GM19395 (cell line): ENCODE data around the gene IDI2.
"Not testable (repeated sequence)": the region's sequence is repeated elsewhere in the genome, so short reads cannot be mapped to it uniquely, and the experiment has no call there.

Experiments used
- ATAC-seq: cut with Tn5 transposase; IDR thresholded peaks from one replicate; pipeline ENCODE4 v1.9.1; 2021; ENCODE audit warnings: mild to moderate bottlenecking, moderate library complexity; ENCODE audit not compliant: unreplicated experiment

Gene IDI2

GRCh38 chr10:1009947-1010346 lies 15.7 kb downstream of the IDI2 start:
- not testable (repeated sequence) for ATAC-seq

- ATAC-seq: no peak
These were observed 16.6 kb downstream of the IDI2 start for GRCh38 chr10:1009071-1009494.

GRCh38 chr10:1007583-1007982 lies 18.1 kb downstream of the IDI2 start:
- no peak for ATAC-seq

DNA sequence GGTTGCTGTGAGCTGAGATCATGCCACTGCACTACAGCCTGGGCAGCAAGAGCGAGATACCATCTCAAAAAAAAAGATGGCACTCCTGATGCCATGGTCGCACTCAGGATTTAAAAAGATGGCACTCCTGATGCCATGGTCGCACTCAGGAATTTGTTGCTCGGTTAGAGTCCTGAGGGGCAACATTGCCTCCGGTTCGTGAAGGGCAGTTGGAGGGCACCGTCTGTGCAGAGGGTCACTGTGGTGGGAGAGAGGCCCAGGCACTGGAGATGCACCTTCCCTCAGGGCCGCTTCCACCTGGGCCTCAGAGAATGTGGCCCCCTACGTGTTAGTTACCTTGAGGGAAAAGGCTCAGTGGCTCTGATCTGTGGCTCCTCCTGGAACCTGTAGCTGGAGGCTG lies 19.1 kb downstream of the IDI2 start:
- no peak for ATAC-seq

GRCh38 chr10:1003884-1004670 lies 21.6 kb downstream of the IDI2 start:
- no peak for ATAC-seq

GRCh38 chr10:1002425-1003006 lies 23.1 kb downstream of the IDI2 start:
- no peak for ATAC-seq

GRCh38 chr10:997266-998022 lies 28.2 kb downstream of the IDI2 start:
- ATAC-seq: no peak

DNA sequence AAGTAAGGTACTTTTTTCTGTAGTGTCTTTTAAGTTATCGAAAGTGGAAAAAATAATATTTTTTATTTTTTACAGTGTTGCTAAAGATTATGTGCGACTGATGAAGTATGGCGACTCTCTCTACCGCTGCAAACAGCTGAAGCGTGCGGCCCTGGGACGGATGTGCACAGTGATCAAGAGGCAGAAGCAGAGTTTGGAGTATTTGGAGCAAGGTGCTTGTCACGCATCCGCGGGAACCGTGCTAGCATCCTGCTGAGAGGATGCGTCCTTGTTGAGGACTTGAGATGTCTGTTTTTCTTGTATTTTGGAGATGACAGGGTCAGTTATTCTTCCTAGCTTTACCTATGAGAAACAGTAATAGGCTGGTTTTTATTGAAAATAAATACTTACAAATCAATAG lies 29.6 kb downstream of the IDI2 start:
- no peak for ATAC-seq

- ATAC-seq: no peak
These were observed 30.1 kb downstream of the IDI2 start for GRCh38 chr10:995559-995926.

GRCh38 chr10:994836-995558 lies 30.7 kb downstream of the IDI2 start:
- ATAC-seq: no peak

DNA sequence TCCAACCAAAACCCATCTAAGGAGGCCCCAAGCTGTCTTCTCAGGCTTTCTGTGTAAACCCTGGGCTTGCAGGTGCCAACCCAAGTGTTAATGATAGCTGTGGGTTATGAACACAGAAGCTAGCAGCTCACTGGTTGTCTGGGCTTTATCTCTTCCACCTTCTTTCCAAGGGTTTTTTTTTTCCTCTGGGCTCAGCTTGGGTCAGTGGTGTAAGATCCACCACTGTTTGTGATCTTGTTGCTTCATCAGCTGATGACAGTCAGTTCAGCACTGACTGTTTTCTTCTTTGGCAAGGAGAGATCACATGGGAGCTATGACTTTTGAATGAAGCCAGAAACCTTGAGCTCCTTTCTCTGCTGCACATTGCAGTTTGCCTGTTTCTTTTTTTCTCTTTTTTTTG lies 32.8 kb downstream of the IDI2 start:
- ATAC-seq: no peak

GRCh38 chr10:992467-992866 lies 33.2 kb downstream of the IDI2 start:
- ATAC-seq: no peak

DNA sequence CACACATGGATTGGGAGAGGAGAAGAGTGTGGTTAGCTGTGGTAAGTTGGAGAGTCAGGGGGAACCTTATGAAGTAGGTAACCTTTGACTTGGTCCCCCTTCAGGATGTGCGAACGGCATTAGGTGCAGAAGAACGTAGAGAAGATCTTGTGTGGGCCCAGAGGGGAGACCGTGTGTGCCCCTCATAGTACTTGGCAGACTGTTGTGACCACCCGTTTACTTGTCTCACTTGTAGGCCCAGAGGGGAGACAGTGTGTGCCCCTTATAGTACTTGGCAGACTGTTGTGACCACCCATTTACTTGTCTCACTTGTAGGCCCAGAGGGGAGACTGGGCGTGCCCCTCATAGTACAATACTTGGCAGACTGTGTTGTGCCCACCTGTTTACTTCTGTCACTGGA lies 34.9 kb downstream of the IDI2 start:
- no peak for ATAC-seq

DNA sequence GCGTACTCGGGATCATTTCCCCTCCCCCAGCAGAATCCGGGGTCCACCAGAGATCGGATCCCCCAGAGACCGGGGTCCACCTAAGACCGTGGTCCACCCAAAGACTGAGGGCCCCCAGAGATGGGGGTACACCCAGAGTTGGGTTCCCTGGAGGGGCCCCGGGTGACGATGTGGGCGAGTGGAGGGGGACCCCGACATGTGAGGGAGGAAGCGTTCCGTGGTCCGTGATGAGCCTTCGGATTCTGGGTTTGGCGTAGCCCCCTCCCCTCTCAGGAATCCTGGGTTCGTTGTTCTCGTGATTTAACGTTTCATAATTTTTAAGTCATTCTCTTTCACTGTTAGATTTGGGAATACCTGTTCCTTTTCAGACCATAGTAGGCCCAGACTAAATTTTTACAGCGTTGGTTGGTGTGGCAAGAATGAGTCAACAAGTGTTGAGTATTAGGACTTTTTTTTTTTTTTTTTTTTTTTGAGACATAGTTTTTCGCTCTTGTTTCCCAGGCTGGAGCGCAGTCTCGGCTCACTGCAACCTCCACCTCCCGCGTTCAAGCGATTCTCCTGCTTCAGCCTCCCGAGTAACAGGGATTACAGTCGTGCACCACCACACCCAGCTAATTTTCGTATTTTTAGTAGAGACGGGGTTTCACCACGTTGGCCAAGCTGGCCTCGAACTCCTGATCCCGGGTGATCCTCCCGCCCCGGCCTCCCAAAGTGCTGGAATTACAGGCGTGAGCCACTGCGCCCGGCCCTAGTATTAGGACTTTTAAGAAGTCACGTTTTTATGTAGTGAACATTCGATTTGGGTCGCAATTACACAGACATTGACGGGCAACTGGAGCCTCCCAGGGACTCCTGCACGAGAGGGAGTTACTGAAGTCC lies 36.8 kb downstream of the IDI2 start:
- peak; percentile 20 for ATAC-seq

- peak; percentile 93 for ATAC-seq
These were observed 37.6 kb downstream of the IDI2 start, which contains the start of gene GTPBP4 for GRCh38 chr10:987870-988666. GTPBP4 (plus strand) TSS chr10:988434; CDS start chr10:988480, 46 bp downstream.

- ATAC-seq: no peak
These were observed 38.1 kb downstream of the IDI2 start for GRCh38 chr10:987620-987869.

DNA sequence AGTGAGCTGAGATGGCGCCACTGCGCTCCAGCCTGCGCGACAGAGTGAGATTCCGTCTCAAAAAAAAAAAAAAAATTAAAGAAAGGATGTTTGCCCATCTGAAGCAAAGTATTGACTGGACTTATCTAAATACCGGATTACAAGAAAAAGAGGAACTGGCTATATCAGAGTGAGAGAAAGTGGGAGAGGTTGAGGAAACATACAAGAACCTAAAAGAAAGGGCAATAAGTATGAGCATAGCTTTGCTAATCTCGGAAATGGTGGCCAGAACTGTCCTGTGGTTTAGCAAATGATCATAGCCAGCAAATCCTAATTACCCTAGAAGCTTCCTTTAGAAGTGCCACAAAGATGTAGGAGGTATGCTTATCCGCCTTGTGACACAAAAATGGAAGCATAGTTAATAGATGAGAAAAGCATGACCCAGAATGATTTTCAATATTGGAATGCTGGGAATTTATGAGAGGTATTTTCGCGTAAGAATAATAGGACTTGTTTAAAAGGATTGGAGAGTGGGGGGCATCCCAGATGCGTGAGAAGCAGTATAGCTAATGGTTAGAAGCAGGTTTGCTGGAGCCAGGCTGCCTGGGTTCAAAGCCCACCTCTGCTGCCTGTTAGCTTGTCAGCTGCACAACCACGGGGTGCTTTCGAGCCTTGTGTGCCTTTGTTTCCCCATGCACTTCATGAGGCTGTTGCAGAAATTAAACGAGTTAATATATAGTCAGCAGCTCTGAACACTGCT lies 38.6 kb downstream of the IDI2 start:
- ATAC-seq: no peak

DNA sequence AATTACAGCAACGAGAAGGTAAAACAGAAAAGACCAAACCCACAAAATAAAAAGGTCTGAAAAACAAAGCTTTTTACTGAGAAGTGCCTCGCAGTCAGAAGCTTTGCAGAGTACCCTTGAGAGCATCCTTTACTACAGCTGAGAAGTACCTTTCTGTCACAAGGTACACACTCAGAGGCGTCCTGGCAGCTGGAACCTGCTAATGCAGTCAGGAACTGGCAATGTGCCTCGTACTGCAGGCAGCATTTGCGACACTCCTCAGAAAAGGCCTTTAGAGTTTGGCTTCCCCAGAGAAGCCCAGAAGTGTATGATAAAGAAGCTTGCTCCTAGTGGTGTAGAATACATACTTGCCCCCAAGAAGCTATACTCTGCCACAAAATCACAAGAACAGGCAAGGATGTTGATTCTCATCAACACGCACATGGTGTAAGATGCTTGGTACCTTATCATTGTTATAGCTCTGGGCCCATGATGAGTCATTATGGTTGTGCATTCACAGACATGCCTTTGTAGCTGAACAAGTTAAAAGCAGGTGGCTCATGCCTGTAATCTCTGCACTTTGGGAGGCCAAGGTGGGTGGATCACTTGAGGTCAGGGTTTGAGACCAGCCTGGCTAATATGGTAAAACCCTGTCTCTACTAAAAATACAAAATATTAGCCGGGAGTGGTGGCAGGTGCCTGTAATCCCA lies 39.4 kb downstream of the IDI2 start:
- no peak for ATAC-seq
